Tibial nerve (tissue), 4 donors: ENCODE results near the gene FAM151A.

ENCODE experiments used
- CTCF ChIP-seq, 5 experiments: fragments of 200-600 bp in 3 of 5; fragments of 450-650 bp in 2 of 5; sonication (generic) in 3 of 5; IDR thresholded peaks; one replicate each; pipeline ENCODE4 v1.5.1; 2016 to 2019; ENCODE audit warnings: antibody characterized with exemption in 5 of 5, mild to moderate bottlenecking in 3 of 5, moderate library complexity in 2 of 5
- EP300 ChIP-seq, 2 donors: sonication (generic); formaldehyde crosslinking; IDR thresholded peaks; one replicate each; pipeline ENCODE4 v1.6.1; 2017; ENCODE audit warnings: antibody characterized with exemption in 2 of 2, mild to moderate bottlenecking in 1 of 2
- POLR2A ChIP-seq, 2 donors: fragments of 450-650 bp; IDR thresholded peaks; one replicate each; pipeline ENCODE4 v1.6.1; 2017; ENCODE audit warnings: antibody characterized with exemption in 2 of 2, mild to moderate bottlenecking in 2 of 2, moderate library complexity in 2 of 2

GRCh38 chr1:54565113-54565501, 58.2 kb downstream of the FAM151A start:
- no peak for TF ChIP-seq CTCF (IDR thresholded peaks at IDR 0.05)
- TF ChIP-seq POLR2A (IDR thresholded peaks at IDR 0.05) = no peak
- TF ChIP-seq EP300 (IDR thresholded peaks at IDR 0.05) = no peak
